HG03039 (cell line): ENCODE results near the gene CERS1.

Source experiments
- ATAC-seq: cut with Tn5 transposase; IDR thresholded peaks from one replicate; pipeline ENCODE4 v1.9.1; 2021; ENCODE audit warnings: mild to moderate bottlenecking, moderate library complexity; ENCODE audit not compliant: unreplicated experiment

CERS1 gene

DNA sequence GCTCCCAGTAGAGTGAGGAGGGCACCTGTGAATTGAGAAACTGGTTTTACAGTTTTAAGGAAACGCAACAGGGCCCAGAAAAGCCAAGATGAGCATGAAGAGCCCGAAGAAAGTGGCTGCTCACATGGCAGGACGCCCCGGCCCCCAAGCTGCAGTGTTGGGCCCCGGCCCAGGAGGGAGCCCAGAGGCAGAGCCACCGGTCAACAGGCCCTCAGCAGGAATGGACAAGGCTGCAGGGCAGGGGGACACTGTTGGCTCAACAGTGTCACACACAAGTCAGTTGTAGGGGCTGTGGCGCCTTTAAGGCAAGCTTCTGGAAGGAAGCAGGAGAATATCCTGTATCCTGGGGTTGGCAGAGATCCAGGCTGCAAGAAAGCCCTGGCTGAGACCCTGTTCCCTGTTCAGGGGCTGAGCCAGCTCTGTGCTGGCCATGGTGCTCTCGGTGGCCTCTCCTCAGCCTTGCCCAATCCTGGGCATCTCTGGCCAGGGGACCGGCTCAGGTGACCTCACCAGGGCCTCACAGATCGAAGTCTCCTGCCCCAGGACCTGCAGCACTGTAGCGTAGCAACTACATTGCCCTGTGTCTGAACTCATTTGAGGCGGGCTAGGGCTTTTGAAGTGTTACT lies 36.2 kb downstream of the CERS1 start:
- no peak for ATAC-seq

DNA sequence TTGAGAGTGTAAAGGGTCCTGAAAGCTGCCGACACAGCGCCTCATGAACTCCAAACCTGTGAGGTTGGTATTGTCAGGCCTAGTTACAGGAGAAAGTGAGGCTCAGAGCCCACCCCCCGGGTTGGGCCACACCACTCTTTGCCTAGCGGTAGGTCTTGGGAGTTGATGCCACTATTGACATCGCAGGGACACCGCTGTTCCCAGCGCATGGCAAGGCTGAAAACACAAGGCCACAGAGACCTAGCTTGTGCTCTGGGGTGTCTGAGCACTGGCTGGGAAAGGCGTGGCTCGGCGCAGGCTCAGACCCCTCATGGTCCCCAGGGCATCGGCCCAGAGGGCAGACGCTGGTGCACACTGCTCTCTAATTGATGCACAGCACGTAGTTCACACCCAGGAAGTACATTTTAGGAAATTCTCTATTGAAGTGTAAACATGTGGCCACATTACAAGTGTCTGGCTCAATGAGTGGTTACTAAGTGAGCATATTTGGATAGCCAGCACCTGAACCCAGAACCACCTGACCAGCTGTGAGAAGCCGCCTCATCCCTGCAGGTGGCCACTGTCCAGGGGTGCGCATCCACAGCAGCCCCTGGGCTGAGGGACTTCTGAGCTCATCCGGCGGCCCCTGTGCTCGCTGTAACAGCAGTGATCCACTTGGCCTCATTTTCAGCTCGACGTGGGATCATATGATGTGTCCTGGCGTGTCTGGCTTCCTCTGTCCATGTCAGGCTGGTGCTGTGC lies 36.9 kb downstream of the CERS1 start:
- no peak for ATAC-seq

DNA sequence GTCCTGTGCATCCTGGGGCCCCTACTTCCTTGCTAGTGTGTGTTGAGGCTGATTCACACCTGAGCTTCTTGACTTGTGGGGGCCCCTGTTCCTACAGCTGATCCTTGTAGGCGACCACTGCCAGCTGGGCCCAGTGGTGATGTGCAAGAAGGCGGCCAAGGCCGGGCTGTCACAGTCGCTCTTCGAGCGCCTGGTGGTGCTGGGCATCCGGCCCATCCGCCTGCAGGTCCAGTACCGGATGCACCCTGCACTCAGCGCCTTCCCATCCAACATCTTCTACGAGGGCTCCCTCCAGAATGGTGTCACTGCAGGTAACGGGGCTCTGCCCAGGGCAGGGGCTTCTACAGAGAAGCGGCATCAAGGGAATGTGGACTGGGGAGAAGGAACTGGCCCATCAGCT lies 38.7 kb downstream of the CERS1 start:
- no peak for ATAC-seq

DNA sequence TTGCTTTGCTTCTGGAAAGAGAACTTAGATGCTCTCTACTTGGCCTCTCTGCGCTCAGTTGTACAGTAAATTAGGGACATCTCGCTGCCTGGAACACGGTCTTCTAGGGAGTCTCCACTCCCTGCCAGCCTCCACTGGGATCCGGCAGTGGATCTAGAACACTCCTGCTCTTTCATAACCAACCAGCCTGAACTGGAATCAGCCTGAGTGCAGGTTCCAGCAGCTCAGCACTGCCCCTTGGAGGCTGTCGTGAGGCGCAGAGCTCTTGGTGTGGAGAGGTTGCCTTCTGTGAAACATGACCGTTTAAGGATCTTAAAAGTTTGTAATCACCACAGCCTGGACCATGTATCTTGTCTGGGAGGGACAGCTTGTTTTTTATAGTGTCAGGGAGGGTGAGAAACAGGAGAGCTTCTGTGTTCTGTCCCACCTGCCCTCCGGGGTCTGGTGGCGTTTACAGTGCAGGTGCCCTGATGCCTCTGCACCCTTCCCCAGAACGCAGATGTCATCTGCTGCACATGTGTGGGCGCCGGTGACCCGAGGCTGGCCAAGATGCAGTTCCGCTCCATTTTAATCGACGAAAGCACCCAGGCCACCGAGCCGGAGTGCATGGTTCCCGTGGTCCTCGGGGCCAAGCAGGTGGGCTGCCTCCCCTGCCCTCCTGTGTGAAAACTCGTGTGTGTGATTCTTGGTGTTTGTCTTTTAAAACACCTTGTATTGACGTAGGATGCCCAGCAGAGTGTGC lies 39.4 kb downstream of the CERS1 start:
- ATAC-seq, result no peak

DNA sequence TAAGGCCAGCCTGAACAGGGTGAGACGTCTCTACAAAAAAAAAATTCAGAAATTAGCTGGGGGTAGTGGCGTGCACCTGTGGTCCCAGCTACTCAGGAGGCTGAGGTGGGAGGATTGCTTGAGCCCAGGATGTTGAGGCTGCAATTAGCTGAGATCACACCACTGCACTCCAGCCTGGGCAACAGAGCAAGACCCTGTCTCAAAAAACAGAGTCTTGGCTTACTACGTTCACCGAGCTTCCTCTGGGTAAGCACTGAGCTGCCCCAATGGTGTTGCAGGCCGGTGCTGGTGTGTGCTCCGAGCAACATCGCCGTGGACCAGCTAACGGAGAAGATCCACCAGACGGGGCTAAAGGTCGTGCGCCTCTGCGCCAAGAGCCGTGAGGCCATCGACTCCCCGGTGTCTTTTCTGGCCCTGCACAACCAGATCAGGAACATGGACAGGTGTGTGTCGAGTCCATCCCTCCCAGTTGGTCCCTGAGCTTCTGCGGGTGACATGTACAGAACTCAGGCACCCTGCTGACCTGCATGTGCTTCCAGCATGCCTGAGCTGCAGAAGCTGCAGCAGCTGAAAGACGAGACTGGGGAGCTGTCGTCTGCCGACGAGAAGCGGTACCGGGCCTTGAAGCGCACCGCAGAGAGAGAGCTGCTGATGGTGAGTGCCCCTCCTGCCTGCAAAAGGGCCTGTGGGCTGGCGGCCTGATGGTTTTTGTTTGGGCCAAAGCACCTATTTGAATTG lies 40.1 kb downstream of the CERS1 start:
- ATAC-seq, result no peak

DNA sequence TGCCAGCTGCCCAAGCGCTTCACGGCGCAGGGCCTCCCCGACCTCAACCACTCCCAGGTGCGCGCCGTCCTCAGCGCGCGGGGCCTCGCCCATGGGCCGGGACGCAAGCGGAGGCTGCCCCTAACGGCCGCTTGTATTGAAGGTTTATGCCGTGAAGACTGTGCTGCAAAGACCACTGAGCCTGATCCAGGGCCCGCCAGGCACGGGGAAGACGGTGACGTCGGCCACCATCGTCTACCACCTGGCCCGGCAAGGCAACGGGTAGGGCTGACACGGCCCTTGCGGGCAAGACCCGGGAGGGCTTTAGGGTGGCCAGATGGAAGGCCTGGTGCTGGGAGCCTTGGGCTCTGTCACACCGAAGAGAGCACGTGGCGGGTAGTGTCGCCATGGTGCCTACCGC lies 41.0 kb downstream of the CERS1 start:
- no peak for ATAC-seq

DNA sequence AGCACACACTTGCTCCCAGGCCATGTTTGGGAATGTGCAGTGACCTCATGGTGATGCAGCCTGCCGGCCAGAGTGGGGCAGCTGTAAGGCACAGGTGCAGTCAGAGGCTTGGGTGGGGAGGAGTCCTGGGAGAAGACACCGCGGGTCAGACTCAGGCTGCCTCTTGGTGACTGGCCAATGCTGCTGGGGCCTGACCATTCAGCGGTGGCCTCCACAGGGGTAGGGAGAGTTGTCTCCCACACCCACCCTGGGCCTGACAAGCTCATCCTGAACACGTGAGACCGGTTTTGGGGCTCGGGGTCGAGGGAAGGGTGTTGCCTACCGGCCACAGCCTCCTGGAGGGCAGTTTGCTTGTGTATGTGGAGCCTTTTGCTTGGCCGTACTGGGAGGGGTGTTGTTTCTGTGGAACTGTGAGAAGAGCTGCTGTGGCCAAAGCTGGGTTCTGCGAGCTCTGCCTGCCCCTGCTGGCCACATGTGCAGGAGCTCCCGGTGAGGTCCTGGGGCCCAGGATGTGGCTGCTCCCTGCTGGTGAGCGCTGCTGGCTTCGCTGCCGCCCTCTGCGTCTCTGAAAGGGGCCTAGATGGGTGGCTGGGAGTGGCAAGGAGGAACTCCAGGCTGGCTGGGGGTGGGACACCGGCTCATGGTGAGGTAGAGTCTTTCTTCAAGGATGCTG lies 42.1 kb downstream of the CERS1 start:
- ATAC-seq, result no peak

DNA sequence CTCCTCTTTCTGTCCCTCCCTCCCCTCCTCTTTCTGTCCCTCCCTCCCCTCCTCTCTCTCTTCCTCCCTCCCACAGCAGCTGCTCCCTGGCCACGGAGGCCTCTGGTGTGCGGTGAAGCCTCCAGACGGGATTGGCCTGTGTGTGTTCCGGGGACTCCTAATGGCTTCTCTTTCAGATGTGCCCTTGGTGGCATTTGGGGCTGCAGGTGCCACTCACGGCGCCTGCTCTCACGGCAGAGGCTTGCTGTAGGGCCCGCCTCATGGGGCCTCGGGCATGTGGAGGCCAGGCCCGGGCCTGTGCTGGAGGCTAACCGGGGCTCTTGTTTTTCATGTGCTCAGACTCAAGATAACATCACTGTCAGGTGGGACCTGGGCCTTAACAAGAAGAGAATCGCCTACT lies 43.3 kb downstream of the CERS1 start:
- no peak for ATAC-seq

DNA sequence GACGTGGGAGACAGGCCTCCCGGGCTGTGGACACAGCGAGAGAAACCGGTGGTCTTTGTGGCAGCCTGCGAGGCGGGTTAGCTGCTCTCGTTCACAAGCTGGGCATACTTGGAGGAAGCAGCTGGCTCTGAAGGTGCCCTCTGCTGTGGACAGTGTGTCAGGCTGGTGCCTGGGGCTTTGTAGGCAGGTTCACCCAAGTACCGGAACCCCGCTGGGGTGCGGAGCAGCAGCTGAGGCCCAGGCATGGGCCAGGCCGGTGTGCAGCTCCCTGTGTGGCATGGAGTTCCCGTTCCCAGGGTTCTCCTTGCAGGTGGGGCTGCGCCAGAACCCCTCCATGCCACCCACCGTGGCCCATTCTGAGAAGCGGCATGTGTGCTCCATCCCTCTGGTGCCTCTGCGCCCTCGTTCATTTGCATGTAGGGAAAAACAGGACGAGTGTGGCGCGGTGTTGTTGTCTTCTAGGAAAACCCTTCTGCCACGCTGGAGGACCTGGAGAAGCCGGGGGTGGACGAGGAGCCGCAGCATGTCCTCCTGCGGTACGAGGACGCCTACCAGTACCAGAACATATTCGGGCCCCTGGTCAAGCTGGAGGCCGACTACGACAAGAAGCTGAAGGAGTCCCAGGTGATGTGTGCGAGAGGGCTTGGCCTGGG lies 44.2 kb downstream of the CERS1 start:
- ATAC-seq, result no peak

DNA sequence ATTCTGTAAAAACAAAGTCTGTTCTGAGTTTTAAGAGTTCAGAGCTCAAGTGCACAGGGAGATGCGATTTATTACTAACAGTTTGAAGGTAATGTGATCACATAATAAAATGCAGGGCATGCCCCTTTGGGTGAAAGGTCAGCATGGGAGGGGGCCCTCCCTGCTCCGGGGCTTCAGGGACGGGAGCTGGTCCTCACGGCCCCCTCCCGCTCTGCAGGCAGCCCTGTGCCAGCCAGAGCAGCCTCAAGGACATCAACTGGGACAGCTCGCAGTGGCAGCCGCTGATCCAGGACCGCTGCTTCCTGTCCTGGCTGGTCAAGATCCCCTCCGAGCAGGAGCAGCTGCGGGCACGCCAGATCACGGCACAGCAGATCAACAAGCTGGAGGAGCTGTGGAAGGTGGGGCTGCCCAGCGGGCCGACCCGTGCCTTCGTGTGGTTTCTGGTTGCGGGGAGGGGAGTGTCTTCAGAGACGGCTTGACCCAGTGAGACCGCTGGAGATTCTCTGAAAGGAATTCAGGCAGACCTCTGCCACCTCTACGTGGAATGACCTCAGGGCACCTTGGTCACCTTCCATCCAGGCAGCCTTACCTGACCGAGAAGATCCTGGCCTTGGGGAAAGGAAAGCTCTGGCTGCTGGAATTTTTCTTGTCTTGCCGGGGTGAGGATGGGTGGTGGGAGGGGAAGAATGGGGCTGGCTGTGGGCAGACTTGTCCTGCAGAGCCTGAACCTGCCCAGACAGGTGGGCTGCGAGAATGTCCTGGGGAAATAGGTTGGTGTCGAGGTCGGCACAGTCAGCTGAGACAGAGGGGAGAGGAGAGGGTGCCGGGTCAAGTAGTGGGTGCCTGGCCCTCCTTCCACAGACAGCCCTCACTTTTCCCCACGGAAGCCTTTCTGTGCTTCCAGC lies 45.2 kb downstream of the CERS1 start:
- no peak for ATAC-seq

DNA sequence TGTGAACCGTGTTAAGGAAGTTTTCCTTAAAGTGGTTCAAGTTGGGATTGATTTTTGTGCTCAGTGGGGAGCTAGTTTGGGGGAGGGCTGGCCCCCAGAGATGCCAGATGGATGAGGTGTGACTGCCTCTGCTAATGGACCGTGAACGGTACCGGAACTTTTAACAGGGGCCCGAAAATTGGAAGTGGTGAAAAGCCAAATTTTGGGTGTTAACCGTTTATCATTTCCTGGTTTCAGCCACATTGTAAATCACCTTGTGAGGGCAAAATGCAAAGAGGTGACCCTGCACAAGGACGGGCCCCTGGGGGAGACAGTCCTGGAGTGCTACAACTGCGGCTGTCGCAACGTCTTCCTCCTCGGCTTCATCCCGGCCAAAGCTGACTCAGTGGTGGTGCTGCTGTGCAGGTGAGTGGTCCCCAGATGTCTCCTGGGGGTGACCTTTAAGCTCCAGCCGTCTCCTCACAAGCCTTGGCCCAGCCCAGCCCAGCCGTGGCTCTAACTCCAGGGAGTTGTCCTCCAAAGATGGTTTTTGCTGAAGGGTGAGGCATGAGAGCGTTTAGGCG lies 46.0 kb downstream of the CERS1 start:
- ATAC-seq, result no peak

DNA sequence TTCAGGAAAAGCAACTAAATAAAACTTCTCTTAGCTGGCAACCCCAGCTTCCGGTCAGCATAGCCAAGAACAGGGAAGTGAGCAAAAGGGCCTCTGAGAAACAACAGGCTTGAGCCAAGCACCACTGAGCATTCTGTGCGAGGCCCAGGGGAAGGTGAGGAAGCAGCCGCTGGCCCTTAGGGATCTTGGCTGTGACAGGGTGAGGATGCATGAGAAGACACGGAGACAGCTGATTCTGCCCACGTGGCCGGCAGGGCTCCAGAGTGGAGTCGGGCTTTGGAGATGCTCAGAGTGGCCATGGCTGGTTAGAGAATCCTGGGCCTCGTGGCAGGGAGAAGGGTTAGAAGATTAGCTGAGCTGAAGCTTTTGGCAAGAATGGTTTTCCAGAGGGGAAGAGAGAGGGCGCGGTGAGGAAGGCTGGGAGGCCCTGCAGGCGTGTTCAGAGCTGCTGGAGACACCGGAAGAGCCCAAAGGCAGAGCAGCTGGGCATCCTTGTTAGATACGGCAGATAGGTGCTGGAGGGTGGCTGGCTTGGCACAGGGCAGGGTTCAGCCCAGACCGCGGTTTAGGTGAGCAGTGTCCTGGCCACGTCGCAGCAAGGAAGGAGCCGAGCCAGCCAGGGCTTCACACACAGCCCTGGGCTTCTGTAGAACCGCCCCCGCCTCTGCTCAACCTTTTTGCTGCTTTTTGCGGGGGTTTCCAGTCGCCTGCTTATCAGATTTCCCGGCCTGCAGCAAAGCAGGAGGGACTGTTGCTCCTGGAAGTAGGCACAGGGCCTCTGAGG lies 46.9 kb downstream of the CERS1 start:
- no peak for ATAC-seq

DNA sequence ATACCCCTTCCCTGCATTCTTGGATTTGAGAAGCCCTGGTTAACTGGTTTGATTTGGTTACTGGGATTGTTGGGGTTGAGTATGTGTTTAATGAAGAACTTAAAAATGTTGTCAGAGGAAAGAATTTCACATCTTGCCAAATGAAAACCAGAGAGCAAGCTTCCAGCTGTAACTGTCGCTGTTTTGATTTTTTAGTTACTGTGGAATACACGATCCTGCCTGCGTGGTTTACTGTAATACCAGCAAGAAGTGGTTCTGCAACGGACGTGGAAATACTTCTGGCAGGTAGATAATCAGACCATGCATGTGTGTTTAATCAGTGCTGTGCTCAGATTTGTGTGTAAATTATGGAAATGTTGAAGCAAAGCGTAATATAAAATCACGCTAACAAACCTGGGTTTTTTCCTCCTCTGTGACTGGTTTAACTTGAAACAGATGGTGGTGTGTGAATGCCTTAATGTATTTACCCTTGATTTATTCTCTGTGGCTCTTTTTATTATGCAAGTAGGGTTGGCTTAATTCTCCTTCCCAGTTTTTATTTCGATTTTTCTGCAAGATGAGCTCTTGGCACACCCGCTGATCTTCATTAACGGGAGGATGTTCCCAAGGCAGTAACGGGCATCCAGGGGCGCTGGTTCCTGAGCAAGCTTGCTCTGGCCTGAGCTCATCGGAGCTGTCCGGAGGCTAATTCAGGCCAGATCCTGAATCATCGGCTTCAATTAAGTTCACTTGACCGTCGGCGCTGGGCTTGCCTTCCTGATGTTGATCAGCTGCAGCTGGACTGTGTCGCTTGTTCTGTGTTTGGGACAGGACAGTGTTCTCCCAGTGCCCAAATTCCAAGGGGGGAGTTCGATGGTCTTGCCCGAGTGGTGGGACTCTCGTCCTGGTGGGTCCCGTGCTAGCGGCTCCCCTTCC lies 48.2 kb downstream of the CERS1 start:
- ATAC-seq, result no peak

DNA sequence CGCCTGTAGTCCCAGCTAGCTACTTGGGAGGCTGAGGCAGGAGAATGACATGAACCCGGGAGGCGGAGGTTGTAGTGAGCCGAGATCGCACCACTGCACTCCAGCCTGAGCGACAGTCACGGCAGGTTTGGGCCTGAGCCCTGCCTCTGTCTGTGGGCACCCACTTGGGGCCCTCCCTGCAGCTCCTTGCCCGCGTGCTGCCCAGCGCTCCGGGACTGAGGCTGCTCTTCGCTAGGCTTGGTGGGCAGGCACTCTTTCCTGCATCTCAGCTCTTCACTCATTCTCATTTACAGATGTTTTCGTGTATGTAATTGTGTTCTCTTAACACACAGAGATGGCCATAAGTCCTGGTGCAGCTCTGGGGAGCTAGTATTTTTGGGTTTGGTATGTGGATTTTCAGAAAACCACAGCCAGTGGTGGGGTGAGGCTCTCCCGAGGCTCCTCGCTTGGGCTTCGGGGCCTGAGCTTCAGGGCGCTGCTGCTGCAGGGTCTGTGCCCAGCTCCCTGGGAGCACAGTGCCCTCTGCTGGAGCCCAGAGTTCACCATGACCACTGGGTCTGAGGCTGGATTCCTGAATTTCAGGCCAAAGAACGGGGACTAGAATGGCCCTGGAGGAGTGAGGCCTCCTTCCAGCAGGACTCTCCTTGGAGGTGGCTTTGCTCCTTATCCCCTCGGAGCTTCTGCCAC lies 49.0 kb downstream of the CERS1 start:
- no peak for ATAC-seq

DNA sequence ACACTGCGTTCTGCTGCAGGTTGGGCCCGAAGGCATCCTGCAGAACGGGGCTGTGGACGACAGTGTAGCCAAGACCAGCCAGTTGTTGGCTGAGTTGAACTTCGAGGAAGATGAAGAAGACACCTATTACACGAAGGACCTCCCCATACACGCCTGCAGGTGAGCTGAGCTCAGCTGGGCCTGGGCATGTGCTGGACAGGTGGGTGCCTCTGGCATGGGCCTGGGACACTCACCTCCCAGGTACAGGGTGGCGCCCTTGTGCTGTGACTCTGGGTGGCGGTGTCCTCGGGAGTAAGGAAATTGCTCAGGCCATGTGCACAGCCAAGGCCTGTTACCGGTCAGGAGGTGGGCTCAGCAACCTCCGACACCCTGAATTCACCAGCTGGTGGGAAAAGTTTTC lies 50.0 kb downstream of the CERS1 start:
- no peak for ATAC-seq

DNA sequence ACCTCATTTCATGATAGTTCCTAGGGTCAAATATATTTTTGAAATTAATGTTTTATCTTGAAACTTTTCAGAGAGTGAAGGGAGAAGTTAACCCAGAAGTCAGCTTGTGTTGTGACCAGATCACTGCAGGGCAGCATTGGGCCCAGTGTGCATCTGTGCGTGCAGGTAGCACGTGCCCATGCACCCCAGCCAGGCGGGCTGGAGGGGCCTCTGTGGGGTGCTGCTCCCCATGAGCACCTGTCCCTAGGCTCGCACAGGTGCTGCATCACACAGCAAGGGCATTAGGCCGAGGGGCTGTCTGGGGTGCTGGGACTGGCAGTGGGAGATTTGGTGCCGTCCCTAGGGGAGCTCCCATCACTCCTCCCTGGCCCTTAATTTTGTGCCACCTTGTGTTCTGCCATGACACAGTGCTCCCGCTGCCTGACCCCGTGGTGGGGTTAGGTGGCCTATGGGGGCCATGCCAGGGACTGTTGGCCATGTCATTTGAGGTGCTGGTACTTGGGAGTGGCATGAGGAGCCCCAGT lies 51.1 kb downstream of the CERS1 start:
- ATAC-seq, result no peak
